Retina (tissue), 1 donor: Measurements from ENCODE around the gene ARMC2.
A peak's percentile ranks its signal among the peaks of the same experiment; 100 is the strongest.
"Not testable (repeated sequence)": the region's sequence is repeated elsewhere in the genome, so short reads cannot be mapped to it uniquely, and the experiment has no call there.

Source experiments
- DNase-seq: peaks from one replicate; pipeline ENCODE4 v3.0.0-alpha.2; 2016

Gene ARMC2

DNA sequence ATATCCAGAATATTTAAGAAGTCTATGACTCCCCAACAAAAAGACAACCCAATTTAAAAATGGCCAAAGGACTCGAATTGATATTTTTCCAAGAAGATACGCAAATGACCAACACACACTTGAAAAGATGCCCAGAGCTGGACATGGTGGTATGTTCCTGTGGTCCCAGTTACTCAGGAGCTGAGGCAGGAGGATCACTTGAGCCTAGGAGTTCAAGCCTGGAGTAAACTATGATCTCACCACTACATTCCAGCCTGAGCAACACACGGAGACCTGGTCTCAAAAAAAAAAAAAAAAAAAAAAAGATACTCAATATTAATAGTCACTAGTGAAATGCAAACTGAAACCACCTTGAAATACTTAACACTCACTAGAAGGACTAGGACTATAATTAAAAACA, 12.2 kb upstream of the ARMC2 start:
- no peak for DNase-seq

DNA sequence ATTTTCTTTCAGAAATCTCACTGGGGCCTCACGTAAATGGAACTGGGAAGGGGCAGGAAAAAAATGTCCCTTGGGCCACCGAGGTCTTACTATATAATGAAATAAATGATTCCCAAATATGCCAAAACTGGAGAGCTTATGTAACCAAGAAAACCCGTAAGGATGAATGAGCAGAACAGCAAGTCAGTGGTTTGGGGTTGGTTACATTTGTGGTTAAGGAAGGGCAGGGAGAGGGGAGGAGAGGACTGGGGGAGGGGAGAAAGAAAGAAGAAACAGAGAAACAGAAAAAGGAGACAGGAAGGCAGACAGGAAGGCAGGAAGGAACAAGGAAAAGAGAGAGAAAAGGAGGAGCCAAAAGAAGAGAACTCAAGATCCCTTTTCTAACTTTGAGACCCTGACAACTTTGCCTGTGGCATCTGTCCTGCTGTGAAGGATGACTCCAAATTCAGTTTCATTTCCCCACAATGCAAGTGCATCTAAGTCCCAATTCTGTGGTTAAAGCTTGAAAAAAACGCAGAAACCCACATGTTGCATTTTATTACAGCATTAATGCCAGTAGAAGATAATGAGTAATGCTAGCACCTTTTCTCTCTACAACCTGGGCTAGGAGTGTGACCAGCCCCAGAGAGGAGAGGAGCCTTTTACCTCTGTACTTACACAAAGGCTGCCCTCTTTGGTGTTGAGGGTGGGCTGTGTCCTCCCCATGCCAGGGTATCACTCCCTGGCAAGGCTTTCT, 10.8 kb upstream of the ARMC2 start:
- DNase-seq, result no peak

DNA sequence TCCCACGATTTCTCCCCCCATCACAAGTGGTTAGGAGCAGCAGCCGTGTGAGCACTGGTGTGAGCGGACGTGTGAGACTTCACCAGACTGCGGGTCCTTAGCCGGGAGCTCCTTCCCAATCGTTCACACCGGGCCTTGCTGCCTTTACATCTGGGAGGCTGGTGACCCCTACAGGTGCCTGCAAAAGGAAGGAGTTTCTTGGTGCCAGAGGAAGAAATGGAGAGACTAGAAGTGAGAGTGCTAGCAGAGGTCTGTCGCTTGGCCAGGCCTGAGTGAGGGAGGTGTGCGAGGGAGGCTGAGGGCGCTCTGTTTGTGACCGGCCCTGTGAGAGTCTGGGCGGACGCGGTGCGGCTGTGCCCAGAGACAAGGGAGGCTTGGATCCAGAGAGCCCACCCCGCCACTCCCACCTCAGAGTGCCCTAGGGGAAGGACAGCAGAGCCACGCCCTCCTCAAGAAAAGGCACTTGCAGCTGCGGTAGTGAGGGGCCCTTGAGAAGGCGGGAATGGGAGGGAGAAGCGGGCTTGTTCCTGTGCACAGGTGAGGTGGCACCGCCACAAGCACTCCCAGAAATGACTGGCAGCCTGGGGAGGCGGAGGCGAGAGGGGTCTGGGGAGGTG, 10.0 kb upstream of the ARMC2 start:
- peak; percentile 61 for DNase-seq

DNA sequence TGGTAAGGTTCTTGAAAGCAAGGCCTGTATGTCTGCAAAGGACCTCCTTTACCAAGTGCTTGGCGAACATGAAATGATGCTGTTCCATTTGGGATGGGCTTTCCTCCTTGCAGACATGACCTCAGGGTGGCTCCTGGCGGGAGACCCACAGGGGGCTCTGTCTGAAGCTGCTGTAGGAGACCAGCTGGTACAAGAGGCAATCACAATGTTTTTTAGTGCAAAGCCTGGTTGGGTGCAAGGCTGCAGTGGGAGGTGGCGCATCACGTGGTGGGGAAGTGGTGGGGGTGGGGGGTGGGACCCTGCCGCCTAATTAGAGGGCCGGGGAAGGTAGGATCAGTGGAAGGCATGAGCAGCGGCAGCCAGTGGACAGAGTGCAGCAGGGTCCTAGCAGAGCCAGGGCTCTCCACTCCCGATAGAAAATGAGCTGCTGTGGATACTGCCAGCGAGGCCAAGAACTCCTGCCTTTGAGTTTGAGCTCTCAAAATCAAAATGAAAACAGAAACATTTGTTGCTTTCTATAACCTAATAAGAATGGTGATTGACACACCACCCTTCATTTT, 9.1 kb upstream of the ARMC2 start:
- DNase-seq, result no peak

DNA sequence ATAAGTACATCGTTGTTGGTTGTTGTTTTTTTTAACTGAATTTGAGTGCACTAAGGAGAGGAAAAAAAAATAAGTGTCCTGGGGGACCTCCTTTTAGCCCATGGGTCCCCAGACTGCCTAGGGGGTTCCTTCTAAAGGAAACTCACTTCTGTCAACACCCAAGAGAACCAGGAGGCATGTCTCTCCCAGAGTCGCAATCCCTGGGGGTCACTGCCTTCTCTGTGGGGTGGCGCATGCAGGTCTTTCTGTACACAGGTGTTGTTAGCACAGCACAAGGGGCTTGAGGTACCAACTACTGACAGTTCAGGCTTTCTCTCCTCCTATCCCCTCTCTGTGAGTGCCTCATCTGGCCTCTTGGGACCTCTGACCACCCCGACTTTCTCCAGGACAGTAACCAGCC, 7.3 kb upstream of the ARMC2 start:
- no peak for DNase-seq

DNA sequence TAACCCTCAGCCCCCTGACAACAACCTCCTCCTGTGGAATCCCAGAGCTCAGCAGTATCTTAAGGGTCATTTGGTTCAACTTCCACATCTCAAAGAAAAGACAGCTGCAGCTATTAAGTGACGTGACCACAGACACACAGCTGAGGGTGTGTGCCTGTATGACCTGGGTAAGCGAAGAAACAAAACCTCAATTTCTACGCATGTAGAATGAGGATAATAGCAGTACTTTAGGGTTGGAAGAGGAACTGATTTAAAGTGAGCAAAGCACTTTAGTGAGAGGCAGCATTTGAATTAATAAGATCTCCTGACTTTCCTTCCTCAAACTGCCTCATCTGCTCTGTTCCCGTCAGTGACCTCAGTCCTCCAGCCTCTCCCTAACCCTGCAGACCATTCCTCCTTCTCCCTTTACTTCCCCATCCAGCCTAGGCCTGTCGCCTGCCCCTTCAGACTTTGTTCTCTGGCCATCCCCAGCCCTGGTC, 6.8 kb upstream of the ARMC2 start:
- DNase-seq, result no peak

DNA sequence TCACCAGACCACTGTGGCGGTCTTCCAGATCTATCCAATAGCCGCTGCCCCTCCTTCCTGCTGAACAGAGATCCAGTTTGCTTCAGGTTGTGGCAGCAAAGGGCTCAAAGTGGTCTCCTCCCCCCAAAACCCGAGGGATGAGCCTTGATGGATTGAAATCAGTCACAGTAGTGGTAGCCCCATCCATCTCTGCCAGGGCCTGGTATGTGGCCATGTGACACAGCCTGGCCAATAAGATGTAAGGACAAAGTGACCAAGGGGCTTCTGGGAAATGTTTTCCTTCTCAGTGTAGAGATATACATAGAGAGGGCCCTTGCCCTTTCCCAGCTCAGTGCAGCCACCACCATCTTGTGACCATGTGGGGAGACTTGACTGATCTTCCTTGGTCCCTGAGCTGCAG, 4.1 kb upstream of the ARMC2 start:
- DNase-seq, result no peak

DNA sequence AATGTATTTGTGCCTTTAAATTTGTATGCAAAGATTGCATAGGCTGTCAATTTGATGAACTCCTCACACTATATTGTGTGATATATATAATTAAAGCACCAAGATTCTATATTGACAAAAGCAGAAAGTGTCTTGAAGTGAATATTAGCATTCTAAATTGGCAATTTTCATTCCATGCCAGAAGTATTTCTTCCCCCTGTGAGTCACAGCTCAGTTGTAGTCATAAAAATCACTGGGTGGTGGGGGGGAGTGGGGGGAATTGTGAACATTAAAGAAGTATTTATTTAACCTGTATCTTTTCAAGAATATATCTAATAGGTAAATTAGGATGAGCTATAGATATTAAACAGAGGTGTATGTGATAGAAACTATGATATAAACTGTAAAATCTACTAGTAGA, 3.1 kb upstream of the ARMC2 start:
- DNase-seq, result no peak

DNA sequence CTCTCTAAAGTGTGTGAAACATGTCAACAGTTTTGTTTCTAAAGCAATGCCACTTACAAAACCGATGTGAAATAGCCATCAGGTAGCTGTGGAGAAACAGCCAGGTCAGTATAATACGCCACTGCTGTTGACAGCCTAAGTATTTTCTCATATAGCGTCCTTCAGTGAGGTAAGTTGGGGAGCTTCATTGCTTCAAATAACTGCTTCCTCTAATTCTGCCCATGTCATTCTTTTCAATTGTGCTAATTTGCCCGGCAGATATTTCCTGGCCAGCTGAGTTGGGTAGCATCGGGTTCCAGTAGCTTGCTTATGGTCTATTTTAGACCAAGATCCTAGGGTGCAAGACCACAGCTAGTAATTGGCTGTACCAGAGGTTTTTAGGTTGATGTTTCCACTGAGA, 2.1 kb upstream of the ARMC2 start:
- no peak for DNase-seq

DNA sequence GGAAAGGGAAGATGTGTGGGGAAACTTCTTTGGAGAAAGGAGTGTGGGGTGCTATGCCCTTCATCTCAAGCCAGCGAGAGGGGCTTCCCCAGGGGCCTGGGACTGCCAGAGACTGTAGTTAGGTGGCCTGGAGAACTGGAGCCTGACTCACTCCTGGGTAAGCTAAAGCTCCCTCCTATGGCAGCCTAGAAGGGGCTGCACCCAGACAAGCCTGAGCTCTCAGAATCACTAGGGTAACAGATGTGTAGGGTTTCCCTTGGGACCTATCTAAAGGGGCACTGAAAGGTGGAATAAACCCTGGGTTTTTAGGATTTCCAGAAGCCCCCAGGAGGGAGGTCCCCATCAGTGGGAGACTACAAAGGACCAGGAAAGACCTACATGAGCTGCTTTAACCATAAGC, 1.6 kb upstream of the ARMC2 start:
- DNase-seq, result no peak

DNA sequence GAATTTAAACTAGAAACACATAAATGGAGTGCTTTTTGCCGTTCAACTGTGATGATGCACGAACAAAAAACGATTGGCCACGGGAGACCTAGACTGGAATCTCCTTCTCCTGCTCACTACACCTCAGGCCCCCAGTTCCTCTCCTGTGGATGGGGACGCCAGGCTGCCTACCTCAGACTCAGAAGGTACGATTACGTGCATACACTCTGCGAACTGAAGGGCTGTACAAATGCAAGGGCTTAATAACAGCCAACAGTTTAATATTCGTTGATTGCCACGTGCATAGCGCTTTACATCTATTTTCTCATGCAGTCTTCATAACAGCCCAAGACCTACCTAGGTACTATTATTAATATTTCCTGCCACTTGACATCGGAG, 495 bp upstream of the ARMC2 start:
- DNase-seq, result no peak

DNA sequence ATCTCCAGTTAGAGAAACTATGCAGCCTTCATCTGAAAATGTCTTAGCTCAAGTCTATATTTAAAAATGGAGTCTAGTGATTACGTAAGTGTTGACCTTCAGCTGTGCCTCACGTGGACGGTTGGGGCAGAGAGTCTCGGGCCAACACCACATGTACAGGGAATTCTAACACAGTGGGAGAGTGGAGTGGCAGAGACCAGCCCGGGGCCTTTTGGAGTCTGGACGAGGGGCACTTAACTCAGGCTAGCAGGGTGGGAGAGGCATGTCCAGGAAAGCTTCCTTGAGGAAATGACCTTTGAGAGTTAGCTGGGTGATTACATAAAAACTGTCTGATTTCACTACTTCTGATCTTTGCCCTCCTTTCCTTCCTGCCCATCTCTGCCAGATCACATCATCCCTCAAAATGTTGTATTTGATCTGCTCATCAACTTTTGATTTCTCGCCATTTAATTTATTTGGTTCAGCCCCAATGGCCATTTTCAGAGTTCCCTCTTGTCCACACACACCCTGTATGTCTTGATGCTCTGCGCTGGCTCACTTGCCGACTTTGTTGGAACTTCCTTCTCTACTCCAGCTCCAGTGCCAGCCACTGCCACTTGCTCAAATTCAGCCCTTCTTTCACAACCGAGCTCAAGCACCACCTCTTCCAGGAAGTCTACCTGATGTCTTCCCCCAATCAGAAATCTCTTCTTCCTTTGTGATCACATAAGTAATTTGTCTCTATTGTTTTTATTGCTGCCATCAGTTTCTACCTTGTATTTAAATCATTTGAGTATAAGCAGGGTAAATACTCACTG, 2.6 kb downstream of the ARMC2 start:
- no peak for DNase-seq

DNA sequence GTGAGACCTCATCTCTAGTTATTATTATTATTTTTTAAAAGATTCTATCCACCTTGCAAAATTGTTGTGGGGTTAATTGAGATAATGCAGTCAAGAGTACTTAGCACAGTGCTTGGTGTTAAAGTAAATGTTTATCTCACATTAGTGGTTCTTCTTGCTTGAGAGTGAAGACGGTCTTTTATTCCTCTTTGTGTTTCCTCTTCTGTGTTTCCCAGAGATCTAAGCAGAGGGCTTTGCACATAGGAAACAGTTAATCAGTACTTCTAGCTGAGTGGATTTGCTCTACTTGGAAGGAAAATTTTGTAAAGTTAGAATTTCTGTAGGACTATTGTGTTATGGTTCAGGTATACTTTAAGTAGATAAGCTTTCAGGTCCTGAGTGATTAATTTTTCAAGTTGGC, 3.5 kb downstream of the ARMC2 start:
- no peak for DNase-seq

DNA sequence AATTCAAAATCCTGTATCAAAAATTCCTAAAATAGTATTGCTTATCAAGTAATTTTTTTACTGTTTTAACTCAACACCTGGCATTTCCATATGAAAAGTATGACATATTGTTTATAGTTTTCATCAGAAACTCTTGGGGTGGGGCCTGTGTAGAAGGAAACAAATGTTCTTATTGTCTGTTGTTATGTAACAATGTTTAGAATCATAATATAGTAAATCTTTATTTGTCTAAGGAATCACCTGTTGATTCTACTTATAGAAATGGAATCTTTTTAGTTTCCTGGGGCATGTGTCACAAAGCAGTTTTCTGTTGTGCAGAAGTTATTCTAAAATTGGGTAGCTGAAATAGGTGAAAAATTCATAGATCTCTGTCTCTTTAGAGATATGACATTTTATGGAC, 4.9 kb downstream of the ARMC2 start:
- no peak for DNase-seq

DNA sequence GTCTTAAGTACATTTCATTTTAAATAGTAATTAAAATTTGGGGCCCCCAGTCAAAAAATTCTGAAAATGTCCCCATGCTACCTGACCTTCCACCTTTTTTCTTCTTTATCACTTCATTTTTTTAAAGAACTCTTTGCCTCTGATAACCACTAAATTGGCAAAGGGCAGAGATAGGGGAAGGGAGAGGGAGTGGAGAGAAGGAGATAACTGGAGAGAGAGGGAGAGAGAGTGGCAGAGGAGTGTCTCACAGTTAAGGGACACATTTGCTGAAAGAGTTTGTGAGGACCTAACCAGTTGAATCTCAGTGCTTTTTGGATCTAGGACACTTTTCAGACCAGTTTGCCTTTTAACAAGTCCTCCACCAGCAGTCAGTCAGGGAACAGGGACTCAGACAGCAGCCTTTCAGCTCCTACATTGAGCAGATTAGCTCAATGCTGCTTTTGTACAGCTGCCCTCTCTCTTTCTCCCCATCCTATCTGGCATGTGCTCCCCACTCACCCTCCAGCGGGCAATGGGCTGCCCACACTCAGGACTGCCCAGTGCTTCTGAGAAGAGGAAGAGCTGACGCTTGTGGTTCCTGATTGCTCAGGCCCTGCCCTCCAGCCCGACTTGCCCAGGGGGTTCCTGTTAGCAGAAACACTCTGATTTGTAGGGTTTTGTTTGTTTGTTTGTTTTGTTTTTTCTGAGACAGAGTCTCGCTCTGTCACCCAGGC, 14.4 kb downstream of the ARMC2 start:
- DNase-seq, result no peak

DNA sequence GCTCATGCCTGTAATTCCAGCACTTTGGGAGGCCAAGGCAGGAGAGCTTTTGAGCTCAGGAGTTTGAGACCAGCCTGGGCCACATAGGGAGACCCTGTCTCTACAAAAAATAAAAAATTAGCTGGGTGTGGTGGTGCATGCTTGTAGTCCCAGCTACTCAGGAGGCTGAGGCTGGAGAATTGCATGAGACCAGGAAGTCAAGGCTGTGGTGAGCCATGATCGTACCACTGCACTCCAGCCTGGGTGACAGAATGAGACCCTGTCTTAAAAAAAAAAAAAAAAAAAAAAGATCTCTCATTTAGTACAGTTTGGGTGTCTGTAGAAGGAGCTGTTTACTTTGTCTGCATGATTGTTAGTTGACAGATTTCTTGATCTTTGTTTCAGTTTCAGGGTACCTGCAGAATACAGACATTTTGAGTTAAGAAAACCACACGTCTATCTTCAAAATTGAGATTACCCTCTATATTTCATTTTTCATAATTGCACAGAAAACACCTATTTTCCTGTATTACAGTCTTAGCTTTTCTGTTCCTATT, 17.6 kb downstream of the ARMC2 start:
- DNase-seq, result not testable (repeated sequence)

DNA sequence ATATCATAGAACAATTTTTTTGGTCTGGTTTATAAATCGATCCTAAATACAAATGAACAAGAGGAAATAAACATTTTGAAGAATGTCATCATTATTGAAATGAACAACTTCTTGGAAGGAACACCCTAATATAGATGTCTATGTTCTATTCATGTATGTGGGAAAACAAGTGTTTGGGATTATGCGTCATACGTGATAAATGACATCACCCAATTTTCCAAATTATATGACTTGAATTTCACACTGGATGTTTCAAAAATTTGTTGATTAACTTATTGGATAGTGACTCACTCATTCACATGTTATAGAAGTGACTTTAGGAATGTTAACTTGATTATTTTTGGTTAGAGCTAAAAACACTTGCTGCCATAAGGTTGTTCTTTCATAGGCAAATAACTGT, 18.6 kb downstream of the ARMC2 start:
- DNase-seq, result no peak

DNA sequence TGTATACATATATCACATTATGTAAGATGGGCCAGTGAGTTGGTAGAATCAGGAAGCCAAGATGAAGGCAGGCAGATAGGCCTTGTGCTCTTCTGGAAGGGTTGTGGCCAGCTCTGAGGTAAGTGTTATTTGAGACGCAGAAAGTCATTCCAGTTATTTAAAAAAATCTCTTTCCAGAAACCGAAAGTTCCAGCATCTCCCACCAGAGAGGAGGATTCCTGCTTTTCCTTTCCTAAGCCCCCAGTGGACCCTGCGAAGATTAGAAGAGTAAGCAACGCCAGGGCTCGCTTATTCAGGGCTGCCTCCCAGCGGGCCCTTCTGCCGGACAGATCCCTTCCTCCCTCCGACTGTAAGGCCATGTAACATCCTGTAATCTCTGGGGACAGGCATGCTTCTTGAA, 20.4 kb downstream of the ARMC2 start:
- DNase-seq, result no peak

DNA sequence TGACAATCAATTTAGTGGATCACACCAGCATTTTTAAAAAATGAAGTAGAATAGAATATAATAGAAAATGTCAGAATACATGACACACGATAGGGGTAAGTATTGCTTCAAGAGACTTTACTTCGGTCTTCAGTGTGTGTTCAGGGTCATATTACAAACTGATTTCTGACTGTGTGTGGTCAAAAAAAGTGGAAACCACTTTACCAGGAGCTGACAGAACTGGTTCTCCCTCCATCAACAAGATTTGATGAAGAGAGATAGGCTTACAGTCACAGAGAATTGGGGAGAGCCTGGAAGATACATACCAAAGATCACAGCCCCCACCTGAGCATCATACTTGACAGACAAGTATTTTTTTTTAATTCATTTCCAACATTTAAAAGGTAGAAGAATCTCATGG, 21.7 kb downstream of the ARMC2 start:
- no peak for DNase-seq

DNA sequence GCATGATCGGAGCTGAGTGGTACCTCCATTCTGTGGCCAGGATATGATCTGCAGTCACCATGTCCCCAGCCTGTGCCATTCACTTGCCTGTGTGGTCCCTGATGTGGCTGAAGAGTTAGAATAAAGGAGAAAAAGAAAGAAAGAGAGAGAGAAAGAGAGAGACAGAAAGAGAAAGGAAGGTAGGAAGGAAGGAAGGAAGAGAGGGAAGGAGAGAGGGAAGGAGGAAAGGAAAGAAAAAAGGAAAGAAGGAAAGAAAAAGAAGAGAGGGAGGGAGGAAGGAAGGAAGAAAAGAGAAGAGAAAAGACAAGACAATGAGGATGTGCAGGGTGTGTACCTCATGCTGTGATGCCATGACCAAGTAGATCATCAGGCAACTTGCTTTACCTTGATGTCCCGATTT, 22.1 kb downstream of the ARMC2 start:
- no peak for DNase-seq

DNA sequence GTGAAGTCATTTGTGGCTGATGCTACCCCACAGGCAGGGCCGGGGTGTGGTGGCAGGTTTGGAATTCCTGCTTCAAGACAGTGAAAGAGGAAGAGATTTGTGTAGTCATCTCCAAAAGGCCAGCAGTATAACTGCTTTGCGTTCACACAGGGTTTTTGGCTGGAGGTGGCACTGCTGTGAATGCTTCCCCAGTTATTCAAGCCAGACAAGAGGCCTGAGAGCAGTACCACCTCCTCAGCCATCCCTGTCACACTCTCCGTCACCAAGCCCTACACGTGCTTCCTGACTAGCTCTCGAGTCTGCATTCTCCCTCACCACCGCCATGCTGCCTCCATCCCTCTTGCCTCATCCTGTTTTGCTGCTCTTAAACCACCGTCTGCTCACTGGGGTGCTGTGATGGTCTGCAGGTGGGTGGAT, 23.9 kb downstream of the ARMC2 start:
- no peak for DNase-seq

DNA sequence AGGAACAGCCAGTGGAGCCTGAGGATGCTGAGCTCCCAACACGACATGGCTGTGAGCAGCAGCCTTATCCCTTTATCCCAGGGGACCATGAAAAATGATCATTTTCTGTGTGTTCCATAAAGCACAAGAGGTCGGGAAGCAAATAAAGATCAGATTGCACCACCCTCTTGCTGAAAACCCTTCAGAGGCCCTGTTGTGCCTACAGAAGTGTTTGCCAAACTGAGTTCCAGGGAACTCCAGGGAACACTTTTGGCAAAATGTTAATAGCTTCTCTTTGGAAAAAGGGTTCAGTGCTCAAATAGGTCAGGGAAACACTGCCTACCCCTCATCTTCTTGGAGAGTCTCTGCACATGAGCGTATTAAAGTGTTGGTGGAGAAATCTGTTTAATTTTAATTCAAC, 24.4 kb downstream of the ARMC2 start:
- DNase-seq, result no peak

DNA sequence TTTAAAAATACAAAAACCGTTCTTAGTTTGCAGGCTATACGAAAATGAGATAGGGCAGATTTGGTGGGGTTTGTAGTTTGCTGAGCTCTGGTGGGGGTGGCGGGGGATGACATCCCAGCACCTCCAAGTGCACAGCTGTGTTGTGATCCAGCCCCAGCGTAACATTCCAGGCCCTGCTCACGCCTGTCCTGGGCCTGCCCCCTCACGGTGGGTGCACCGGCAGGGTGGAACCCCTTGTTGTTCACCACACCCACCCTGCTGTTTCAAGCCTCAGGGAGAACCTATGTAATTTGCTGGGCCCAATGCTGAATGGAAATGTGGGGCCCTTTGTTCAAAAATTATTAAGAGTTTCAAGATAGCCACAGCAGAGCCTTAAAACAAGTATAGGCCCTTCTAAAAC, 25.0 kb downstream of the ARMC2 start:
- no peak for DNase-seq
